Uterus (tissue), 4 donors: ENCODE results near the gene HYKK. TPM values are rescaled to one million over a fixed set of nuclear protein-coding genes. Genes with fewer than 3 reads are reported as not detected.

ENCODE experiments used
- DNase-seq, 2 donors: peaks; one replicate each; pipeline ENCODE4 v3.0.0-alpha.2; 2019 to 2020
- H3K27ac ChIP-seq, 2 donors: fragments of 200-600 bp; sonication (generic); 1 replicate in 1 of 2; 2 replicates in 1 of 2; pipeline ENCODE4 v1.5.1; 2016 to 2018
- H3K27me3 ChIP-seq, 2 donors: fragments of 200-600 bp; sonication (generic); one replicate each; pipeline ENCODE4 v1.5.1; 2018 to 2019; ENCODE audit warnings: control low read depth in 1 of 2
- H3K36me3 ChIP-seq, 2 donors: fragments of 200-600 bp; sonication (generic); one replicate each; pipeline ENCODE4 v1.5.1; 2019; ENCODE audit warnings: control low read depth in 1 of 2
- H3K4me1 ChIP-seq, 2 donors: fragments of 200-600 bp; sonication (generic); one replicate each; pipeline ENCODE4 v1.5.1; 2018 to 2019; ENCODE audit warnings: control low read depth in 1 of 2
- H3K4me3 ChIP-seq, 2 donors: fragments of 200-600 bp; sonication (generic); 1 replicate in 1 of 2; 2 replicates in 1 of 2; pipeline ENCODE4 v1.5.1; 2018 to 2019; ENCODE audit warnings: mild to moderate bottlenecking in 1 of 2
- H3K9me3 ChIP-seq, 2 donors: fragments of 200-600 bp; sonication (generic); one replicate each; pipeline ENCODE4 v1.5.1; 2019; ENCODE audit warnings: control low read depth in 1 of 2
- CTCF ChIP-seq, 4 experiments: fragments of 200-600 bp in 2 of 4; fragments of 450-650 bp in 2 of 4; sonication (generic) in 2 of 4; IDR thresholded peaks; one replicate each; pipeline ENCODE4 v1.5.1; 2016 to 2019; ENCODE audit warnings: antibody characterized with exemption in 4 of 4, mild to moderate bottlenecking in 2 of 4, moderate library complexity in 1 of 4
- POLR2A ChIP-seq, 2 donors: fragments of 450-650 bp; IDR thresholded peaks; one replicate each; pipeline ENCODE4 v1.6.1; 2016; ENCODE audit warnings: antibody characterized with exemption in 2 of 2, mild to moderate bottlenecking in 1 of 2, moderate library complexity in 1 of 2
- intact Hi-C: fragments of 100-400 bp; cut with DNase I; formaldehyde crosslinking; loops from one replicate; pipeline ENCODE4 v1.15.1; 2023; ENCODE audit warnings: low total_unique reads
- total RNA-seq, 4 donors: library from RNA; depleted of rRNA in 3 of 4; stranded (reverse); fragments of >200 nt in 3 of 4; gene quantifications; one replicate each; pipeline versions ENCODE4 v1.1.0 to v1.2.4, GENCODE V29; 2014 to 2023
- donor health status: DM: yes; HTN: yes; CAD: no.

HYKK gene
- total RNA-seq, 4 donors from 2014 or later, result 8.6 to 28.5 (median 12.6) TPM

- H3K36me3 ChIP-seq, result no peaks in the 10 kb centered on the region
- no peak overlapping the region for H3K27ac ChIP-seq
- no peaks in the 10 kb centered on the region for H3K9me3 ChIP-seq
- no peaks in the 10 kb centered on the region for H3K4me1 ChIP-seq
- H3K4me3 ChIP-seq, result no peak overlapping the region
- H3K27me3 ChIP-seq, result no peaks in the 10 kb centered on the region
- no peak for DNase-seq
- TF ChIP-seq CTCF (IDR thresholded peaks at IDR 0.05), result no peak
- no peak for TF ChIP-seq POLR2A (IDR thresholded peaks at IDR 0.05)
- intact Hi-C loops, result no loop called here
Observed at GRCh38 chr15:78477295-78477694, 30.1 kb upstream of the HYKK start.

GRCh38 chr15:78479650-78480049, 27.7 kb upstream of the HYKK start:
- intact Hi-C loops, result no loop called here
- H3K36me3 ChIP-seq, result peaks cover 0 to 4% of the 10 kb centered on the region in 2 donors
- no peak overlapping the region for H3K4me3 ChIP-seq
- no peaks in the 10 kb centered on the region for H3K4me1 ChIP-seq
- H3K9me3 ChIP-seq, result no peaks in the 10 kb centered on the region
- no peak overlapping the region for H3K27ac ChIP-seq
- no peak for TF ChIP-seq CTCF (IDR thresholded peaks at IDR 0.05)
- no peaks in the 10 kb centered on the region for H3K27me3 ChIP-seq
- no peak for DNase-seq

GRCh38 chr15:78481917-78482316, 25.5 kb upstream of the HYKK start:
- H3K4me1 ChIP-seq, result no peaks in the 10 kb centered on the region
- intact Hi-C loops, result no loop called here
- no peaks in the 10 kb centered on the region for H3K27me3 ChIP-seq
- DNase-seq, result no peak
- no peak overlapping the region for H3K4me3 ChIP-seq
- peaks cover 0 to 4% of the 10 kb centered on the region in 2 donors for H3K36me3 ChIP-seq
- H3K27ac ChIP-seq, result no peak overlapping the region
- TF ChIP-seq CTCF (IDR thresholded peaks at IDR 0.05), result no peak
- TF ChIP-seq POLR2A (IDR thresholded peaks at IDR 0.05), result no peak
- no peaks in the 10 kb centered on the region for H3K9me3 ChIP-seq

- TF ChIP-seq POLR2A (IDR thresholded peaks at IDR 0.05) (no peak), CTCF (IDR thresholded peaks at IDR 0.05) (no peak)
- Histone ChIP-seq H3K27me3 (no peaks in the 10 kb centered on the region), H3K36me3 (no peaks in the 10 kb centered on the region), H3K4me1 (no peaks in the 10 kb centered on the region), H3K9me3 (no peaks in the 10 kb centered on the region), H3K27ac (no peak overlapping the region), H3K4me3 (no peak overlapping the region)
- no peak for DNase-seq
- intact Hi-C loops, result no loop called here
Observed at GRCh38 chr15:78492872-78493271, 14.5 kb upstream of the HYKK start.

- Histone ChIP-seq H3K27ac (no peak overlapping the region), H3K36me3 (no peaks in the 10 kb centered on the region), H3K4me3 (no peak overlapping the region), H3K27me3 (no peaks in the 10 kb centered on the region), H3K9me3 (no peaks in the 10 kb centered on the region), H3K4me1 (no peaks in the 10 kb centered on the region)
- TF ChIP-seq CTCF (IDR thresholded peaks at IDR 0.05) (no peak), POLR2A (IDR thresholded peaks at IDR 0.05) (no peak)
- no peak for DNase-seq
- intact Hi-C loops, result no loop called here
Observed at GRCh38 chr15:78501857-78502256, 5.5 kb upstream of the HYKK start.
